ENCODE measurements around the gene OR5K3.

OR5K3 gene, protein sequence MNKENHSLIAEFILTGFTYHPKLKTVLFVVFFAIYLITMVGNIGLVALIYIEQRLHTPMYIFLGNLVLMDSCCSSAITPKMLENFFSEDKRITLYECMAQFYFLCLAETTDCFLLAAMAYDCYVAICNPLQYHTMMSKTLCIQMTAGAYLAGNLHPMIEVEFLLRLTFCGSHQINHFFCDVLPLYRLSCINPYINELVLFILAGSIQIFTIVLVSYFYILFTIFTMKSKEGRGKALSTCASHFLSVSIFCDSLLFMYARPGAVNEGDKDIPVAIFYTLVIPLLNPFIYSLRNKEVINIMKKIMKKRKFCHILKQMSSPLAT

DNA sequence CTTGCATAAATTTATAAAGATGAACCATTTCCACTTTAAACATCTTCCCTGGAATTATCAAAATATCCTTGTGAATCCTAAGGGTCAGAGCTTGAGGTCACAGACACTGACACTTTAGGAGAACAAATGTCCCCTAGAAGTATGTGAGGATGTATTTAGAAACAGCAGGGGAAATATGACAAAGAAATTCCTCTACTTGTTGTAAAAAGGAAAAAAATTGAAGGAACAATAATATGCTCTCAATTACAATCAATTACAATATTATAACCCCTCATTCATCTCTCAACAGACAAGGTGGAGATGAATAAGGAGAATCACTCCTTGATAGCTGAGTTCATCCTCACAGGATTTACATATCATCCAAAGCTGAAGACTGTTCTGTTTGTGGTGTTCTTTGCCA lies at the start of gene OR5K3:
Gene OR5K3 (plus strand): TSS at position 301 of the 400 bp plus-strand sequence. CDS start 0 bp downstream, at position 301.
- Histone ChIP-seq H3K9ac (ENCODE audit: low read depth, low read length) (no peak within 1 kb of the TSS), H3K4me3 (ENCODE audit: low read depth, low read length) (no peak within 1 kb of the TSS), H3K4me1 (ENCODE audit: control insufficient read depth, insufficient read depth, low read length) (no peaks in the 10 kb centered on the region), H3K27ac (ENCODE audit: low read depth, low read length) (no peak within 1 kb of the TSS), H3K9me3 (ENCODE audit: control insufficient read depth, insufficient read depth, low read length) (no peaks in the 10 kb centered on the region), H3K36me3 (ENCODE audit: control insufficient read depth, insufficient read depth, low read length) (no peaks in the 10 kb centered on the region), H3K27me3 (ENCODE audit: control insufficient read depth, insufficient read depth, low read length) (no peaks in the 10 kb centered on the region)

DNA sequence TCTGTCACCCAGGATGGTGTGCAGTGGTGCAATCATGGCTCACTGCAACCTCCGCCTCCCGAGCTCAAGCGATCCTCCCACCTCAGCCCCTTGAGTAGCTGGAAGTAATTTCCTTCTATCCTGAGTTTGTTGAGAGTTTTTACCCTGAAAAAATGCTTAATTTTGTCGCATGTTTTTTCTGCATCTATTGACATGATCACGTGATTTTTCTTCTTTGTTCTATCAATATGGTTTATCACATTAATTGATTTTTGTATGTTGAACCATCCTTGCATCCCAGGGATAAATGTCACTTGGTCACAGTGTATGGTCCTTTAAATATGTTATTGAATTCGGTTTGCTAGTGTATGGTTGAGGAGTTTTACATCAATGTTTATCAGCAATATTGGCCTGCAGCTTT lies 48.7 kb upstream of the OR5K3 start:
- no peaks in the 10 kb centered on the region for H3K27me3 ChIP-seq (ENCODE audit: control insufficient read depth, insufficient read depth, low read length)

DNA sequence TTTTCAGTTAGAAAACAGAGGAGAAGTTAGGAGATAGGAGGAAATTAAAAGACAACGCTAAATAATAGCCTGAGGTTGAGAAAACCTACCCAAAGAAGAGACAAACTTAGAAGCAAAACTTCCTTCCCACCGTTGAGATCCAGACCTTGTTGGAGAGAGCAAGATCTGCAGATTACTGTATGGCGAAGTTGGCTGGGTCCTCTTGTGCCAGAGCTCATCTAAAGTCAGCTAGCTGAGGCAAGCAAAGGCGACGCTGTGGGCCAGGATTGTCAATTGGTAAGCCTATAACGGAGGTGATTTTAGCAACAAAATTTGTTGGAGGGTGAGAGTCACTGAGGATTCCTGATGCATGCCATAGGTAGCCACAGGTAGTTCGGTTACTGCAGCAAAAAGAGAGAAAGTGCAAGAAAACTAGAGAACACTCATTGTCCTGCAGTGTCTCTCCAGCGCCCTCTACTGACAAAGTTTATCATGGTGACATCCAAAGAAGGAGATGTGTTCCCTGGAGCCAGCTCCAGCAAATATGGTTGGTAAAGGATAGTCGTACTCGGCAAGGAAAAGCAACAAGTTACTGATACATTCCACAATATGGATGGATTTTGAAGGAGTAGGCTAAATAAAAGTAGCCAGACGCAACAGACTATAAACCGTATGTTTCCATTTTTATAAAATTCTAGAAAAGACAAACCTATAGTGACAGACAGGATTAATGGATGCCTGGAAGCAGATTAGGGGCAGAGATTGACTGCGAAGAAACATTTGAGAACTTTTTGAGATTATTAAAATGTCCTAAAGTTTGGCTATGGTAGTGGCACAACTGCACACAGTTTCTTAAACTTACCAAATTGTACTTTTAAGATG lies 46.6 kb upstream of the OR5K3 start:
- Histone ChIP-seq H3K9ac (ENCODE audit: low read depth, low read length) (no peak overlapping the region), H3K4me3 (ENCODE audit: low read depth, low read length) (no peak overlapping the region), H3K4me1 (ENCODE audit: control insufficient read depth, insufficient read depth, low read length) (no peaks in the 10 kb centered on the region), H3K27me3 (ENCODE audit: control insufficient read depth, insufficient read depth, low read length) (no peaks in the 10 kb centered on the region), H3K27ac (ENCODE audit: low read depth, low read length) (no peak overlapping the region), H3K36me3 (ENCODE audit: control insufficient read depth, insufficient read depth, low read length) (no peaks in the 10 kb centered on the region), H3K9me3 (ENCODE audit: control insufficient read depth, insufficient read depth, low read length) (no peaks in the 10 kb centered on the region)

More for the DNA sequence above, 48.7 kb upstream of the OR5K3 start:
- H3K4me1 ChIP-seq (ENCODE audit: control insufficient read depth, insufficient read depth, low read length): no peaks in the 10 kb centered on the region
- H3K4me3 ChIP-seq (ENCODE audit: low read depth, low read length): no peak overlapping the region
- no peaks in the 10 kb centered on the region for H3K36me3 ChIP-seq (ENCODE audit: control insufficient read depth, insufficient read depth, low read length)
- H3K9ac ChIP-seq (ENCODE audit: low read depth, low read length): no peak overlapping the region
- H3K9me3 ChIP-seq (ENCODE audit: control insufficient read depth, insufficient read depth, low read length): no peaks in the 10 kb centered on the region
- H3K27ac ChIP-seq (ENCODE audit: low read depth, low read length): no peak overlapping the region

DNA sequence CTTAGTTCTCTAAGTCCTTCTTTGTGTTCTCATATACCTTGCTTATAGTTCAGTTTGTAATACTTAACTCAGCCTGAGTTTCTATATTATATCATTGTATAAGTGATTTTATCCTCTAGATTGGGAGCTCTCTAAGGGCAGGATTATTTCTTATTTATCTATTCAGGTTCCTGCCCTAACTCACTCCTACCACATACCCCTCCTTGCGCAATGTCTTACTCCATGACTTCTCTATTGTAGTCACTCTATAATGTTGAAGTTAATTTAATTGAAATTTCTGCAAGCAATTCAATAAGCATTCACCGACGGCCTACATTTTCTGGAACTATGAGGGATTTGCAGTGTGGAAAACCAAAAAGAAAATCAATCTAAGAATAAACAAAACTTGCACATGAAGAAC lies 40.4 kb upstream of the OR5K3 start:
- no peaks in the 10 kb centered on the region for H3K4me1 ChIP-seq (ENCODE audit: control insufficient read depth, insufficient read depth, low read length)
- H3K4me3 ChIP-seq (ENCODE audit: low read depth, low read length): no peak overlapping the region
- H3K9ac ChIP-seq (ENCODE audit: low read depth, low read length): no peak overlapping the region
- no peaks in the 10 kb centered on the region for H3K9me3 ChIP-seq (ENCODE audit: control insufficient read depth, insufficient read depth, low read length)
- H3K36me3 ChIP-seq (ENCODE audit: control insufficient read depth, insufficient read depth, low read length): no peaks in the 10 kb centered on the region
- H3K27me3 ChIP-seq (ENCODE audit: control insufficient read depth, insufficient read depth, low read length): no peaks in the 10 kb centered on the region
- H3K27ac ChIP-seq (ENCODE audit: low read depth, low read length): no peak overlapping the region

DNA sequence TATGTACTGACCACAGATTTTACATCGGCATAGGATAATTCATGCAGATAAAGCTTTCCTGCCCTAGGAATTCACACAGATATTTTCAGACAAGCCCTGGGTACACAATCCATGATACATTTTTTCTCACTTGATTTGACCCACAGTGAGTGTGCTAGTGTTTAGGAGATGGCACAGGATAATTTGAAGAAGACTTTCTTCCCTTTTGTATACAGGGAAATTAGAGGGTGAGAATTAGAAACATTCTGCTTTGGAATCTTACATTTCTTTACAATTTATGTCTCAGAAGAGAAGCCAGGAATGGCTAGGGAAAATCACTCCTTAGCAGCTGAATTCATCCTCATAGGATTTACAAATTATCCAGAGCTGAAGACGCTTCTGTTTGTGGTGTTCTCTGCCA lies 36.9 kb upstream of the OR5K3 start, which contains the start of gene OR5K4:
Gene OR5K4 (plus strand): TSS at position 301 of the 400 bp plus-strand sequence. CDS start 0 bp downstream, at position 301.
- H3K9ac ChIP-seq (ENCODE audit: low read depth, low read length): no peak within 1 kb of the TSS
- no peaks in the 10 kb centered on the region for H3K27me3 ChIP-seq (ENCODE audit: control insufficient read depth, insufficient read depth, low read length)
- H3K4me1 ChIP-seq (ENCODE audit: control insufficient read depth, insufficient read depth, low read length): no peaks in the 10 kb centered on the region
- H3K36me3 ChIP-seq (ENCODE audit: control insufficient read depth, insufficient read depth, low read length): no peaks in the 10 kb centered on the region
- no peaks in the 10 kb centered on the region for H3K9me3 ChIP-seq (ENCODE audit: control insufficient read depth, insufficient read depth, low read length)
- no peak within 1 kb of the TSS for H3K4me3 ChIP-seq (ENCODE audit: low read depth, low read length)
- no peak within 1 kb of the TSS for H3K27ac ChIP-seq (ENCODE audit: low read depth, low read length)

DNA sequence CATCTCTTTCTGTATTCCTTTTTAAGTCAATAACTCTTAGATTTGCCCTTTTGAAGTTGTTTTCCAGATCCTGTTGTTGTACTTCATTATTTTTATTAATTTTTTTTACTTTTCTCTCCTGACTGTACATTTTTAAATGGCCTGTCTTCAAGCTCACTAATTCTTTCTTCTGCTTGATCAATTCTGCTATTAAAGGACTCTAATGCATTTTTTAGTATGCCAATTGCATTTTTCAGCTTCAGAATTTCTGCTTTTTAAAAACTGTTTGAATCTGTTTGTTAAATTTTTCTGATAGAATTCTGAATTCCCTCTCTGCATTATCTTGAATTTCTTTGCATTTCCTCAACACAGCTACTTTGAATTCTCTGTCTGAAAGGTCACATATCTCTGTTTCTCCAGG lies 31.2 kb upstream of the OR5K3 start:
- no peaks in the 10 kb centered on the region for H3K36me3 ChIP-seq (ENCODE audit: control insufficient read depth, insufficient read depth, low read length)

DNA sequence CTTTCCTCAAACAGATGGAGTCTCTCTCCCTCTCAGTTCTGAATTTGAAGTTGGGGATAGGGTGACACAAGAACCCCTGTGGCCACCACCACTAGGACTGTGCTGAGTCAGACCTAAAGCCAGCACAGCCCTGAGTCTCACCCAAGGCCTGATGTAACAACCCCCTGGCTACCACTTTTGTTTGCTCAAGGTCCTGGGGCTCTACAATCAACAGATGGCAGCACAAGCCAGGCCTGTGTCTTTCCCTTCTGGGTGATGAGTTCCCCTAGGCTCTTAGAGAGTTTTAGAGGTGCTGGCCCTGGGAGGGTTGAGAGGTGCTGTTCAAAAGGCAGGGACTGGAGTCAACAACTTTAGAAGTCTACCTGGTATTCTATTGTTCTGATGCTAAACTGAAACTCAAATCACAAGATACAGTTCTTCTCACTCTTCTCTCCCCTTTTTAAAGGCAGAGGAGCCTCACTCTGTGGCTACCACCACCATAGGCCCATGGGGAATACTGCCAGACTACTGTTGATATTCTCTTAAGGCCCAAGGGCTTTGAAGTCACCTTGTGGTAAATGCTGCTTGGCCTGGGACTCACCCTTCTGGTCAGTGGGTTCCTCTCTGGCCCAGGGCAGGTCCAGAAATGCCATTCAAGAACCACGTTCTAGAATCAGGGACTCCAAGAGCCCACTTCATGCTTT lies 30.3 kb upstream of the OR5K3 start:
- H3K36me3 ChIP-seq (ENCODE audit: control insufficient read depth, insufficient read depth, low read length): no peaks in the 10 kb centered on the region
- H3K4me1 ChIP-seq (ENCODE audit: control insufficient read depth, insufficient read depth, low read length): no peaks in the 10 kb centered on the region
- no peaks in the 10 kb centered on the region for H3K27me3 ChIP-seq (ENCODE audit: control insufficient read depth, insufficient read depth, low read length)
- H3K27ac ChIP-seq (ENCODE audit: low read depth, low read length): no peak overlapping the region
- H3K9ac ChIP-seq (ENCODE audit: low read depth, low read length): no peak overlapping the region
- no peak overlapping the region for H3K4me3 ChIP-seq (ENCODE audit: low read depth, low read length)
- no peaks in the 10 kb centered on the region for H3K9me3 ChIP-seq (ENCODE audit: control insufficient read depth, insufficient read depth, low read length)

More for the DNA sequence above, 31.2 kb upstream of the OR5K3 start:
- Histone ChIP-seq H3K4me3 (ENCODE audit: low read depth, low read length) (no peak overlapping the region), H3K4me1 (ENCODE audit: control insufficient read depth, insufficient read depth, low read length) (no peaks in the 10 kb centered on the region), H3K9ac (ENCODE audit: low read depth, low read length) (no peak overlapping the region), H3K9me3 (ENCODE audit: control insufficient read depth, insufficient read depth, low read length) (no peaks in the 10 kb centered on the region), H3K27me3 (ENCODE audit: control insufficient read depth, insufficient read depth, low read length) (no peaks in the 10 kb centered on the region), H3K27ac (ENCODE audit: low read depth, low read length) (no peak overlapping the region)

DNA sequence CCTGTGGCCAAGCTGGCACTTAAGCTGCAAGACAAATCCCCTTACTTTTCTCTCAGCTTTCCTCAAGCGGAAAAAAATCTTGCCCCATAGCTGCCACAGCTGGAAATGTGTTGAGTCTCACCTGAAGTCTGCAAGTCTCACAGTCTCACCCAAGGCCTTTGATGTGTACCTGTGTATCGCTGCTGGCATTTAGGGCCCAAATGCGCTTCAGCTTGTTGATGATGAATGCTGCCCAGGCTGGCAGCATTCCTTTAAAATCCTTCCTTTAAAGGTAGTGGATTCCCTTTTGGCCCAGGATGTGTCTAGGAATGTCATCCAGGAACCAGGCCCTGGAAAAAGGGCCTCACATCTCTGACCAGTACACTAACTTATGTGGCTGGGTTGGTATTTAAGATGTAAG lies 29.8 kb upstream of the OR5K3 start:
- Histone ChIP-seq H3K4me1 (ENCODE audit: control insufficient read depth, insufficient read depth, low read length) (no peaks in the 10 kb centered on the region), H3K36me3 (ENCODE audit: control insufficient read depth, insufficient read depth, low read length) (no peaks in the 10 kb centered on the region), H3K27me3 (ENCODE audit: control insufficient read depth, insufficient read depth, low read length) (no peaks in the 10 kb centered on the region), H3K27ac (ENCODE audit: low read depth, low read length) (no peak overlapping the region), H3K4me3 (ENCODE audit: low read depth, low read length) (no peak overlapping the region), H3K9me3 (ENCODE audit: control insufficient read depth, insufficient read depth, low read length) (no peaks in the 10 kb centered on the region), H3K9ac (ENCODE audit: low read depth, low read length) (no peak overlapping the region)

DNA sequence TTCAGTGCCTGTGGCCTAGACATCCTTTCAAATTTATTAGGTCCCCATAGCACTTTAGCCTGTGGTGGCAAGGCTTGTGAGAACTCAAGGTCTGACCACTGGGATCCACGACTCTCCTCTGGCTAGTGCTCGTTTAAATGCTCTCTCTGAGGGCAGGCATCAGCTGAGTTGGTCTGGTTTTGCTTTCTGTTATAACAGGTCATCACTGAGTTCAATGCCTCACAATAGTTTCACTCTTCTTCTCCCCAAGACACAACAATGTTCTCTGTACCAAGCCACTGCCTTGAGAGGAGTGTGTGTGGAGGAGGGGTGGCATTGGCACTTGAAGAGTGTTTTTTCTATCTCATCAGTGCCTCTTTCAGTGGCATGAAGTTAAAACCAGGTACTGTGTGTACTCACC lies 29.2 kb upstream of the OR5K3 start:
- Histone ChIP-seq H3K27ac (ENCODE audit: low read depth, low read length) (no peak overlapping the region), H3K9me3 (ENCODE audit: control insufficient read depth, insufficient read depth, low read length) (no peaks in the 10 kb centered on the region), H3K9ac (ENCODE audit: low read depth, low read length) (no peak overlapping the region), H3K36me3 (ENCODE audit: control insufficient read depth, insufficient read depth, low read length) (no peaks in the 10 kb centered on the region), H3K27me3 (ENCODE audit: control insufficient read depth, insufficient read depth, low read length) (no peaks in the 10 kb centered on the region), H3K4me3 (ENCODE audit: low read depth, low read length) (no peak overlapping the region), H3K4me1 (ENCODE audit: control insufficient read depth, insufficient read depth, low read length) (no peaks in the 10 kb centered on the region)

DNA sequence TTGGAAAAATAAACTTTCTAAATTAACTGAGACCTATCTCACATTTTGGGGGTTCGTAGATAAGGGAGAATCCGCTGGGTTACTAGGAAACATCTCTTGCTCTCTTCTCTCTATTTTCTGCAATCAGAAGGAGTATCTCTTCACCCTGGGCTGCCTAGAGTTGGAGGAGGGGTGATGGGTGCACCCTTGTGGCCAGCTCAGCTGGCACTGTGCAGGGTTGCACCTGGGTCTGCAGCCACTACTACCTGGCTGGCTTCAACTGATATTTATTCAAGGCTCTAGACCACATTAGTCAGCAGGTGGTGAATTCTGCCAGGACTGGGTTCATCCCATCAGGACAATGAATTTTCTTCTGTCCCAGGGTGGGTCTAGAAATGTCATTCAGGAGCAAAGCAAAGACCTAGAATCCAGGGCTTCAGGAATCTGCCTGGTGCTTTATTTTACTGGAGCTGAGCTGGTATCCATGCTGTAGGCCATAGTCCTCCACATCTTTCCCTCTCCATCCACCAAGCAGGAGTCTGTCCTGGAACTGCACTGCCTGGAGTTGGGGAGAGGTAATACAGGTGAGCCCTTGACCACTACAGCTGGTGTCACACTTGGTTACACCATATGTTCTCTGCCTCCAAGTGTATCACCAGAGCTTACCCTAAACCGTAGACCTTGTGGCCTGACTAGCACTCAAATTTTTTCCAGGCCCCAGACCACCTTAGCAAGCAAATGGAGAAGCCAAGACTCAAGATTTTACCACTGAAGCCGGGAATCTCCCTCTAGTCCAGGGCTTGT lies 22.8 kb upstream of the OR5K3 start:
- H3K4me3 ChIP-seq (ENCODE audit: low read depth, low read length): no peak overlapping the region
- H3K9ac ChIP-seq (ENCODE audit: low read depth, low read length): no peak overlapping the region
- no peak overlapping the region for H3K27ac ChIP-seq (ENCODE audit: low read depth, low read length)
- no peaks in the 10 kb centered on the region for H3K36me3 ChIP-seq (ENCODE audit: control insufficient read depth, insufficient read depth, low read length)
- H3K27me3 ChIP-seq (ENCODE audit: control insufficient read depth, insufficient read depth, low read length): no peaks in the 10 kb centered on the region
- H3K4me1 ChIP-seq (ENCODE audit: control insufficient read depth, insufficient read depth, low read length): no peaks in the 10 kb centered on the region
- H3K9me3 ChIP-seq (ENCODE audit: control insufficient read depth, insufficient read depth, low read length): no peaks in the 10 kb centered on the region

Data from HUES48 (cell line).